A673 (cell line): ENCODE data around the gene OLIG2. TPM values are rescaled to one million over a fixed set of nuclear protein-coding genes. Genes with fewer than 3 reads are reported as not detected.

Experiments
- BruUV-seq: library from RNA; stranded (reverse); fragments of 400-500 nt; replicated peaks from 2 replicates; lab custom pipeline; 2021; lab: Mats Ljungman, UMichigan
- CTCF ChIA-PET: fragments of 300-600 bp; sonication (Branson Sonifier 250); formaldehyde crosslinking; loops from one replicate; lab custom pipeline; 2022; ENCODE audit warnings: antibody characterized with exemption; lab: Charles Lee
- POLR2A ChIA-PET: fragments of 300-600 bp; sonication (Branson Sonifier 250); formaldehyde crosslinking; loops from one replicate; lab custom pipeline; 2022; ENCODE audit warnings: antibody characterized with exemption; ENCODE audit not compliant: low non-redundant PET; lab: Charles Lee
- DNase-seq: peaks from one replicate; pipeline ENCODE4 v3.0.0-alpha.2; 2015; ENCODE audit warnings: low spot score
- H3K27ac ChIP-seq: fragments of 200-600 bp; sonication (generic); 2 replicates; pipeline ENCODE4 v1.5.1; 2016; ENCODE audit warnings: mixed run types, low read depth, mild to moderate bottlenecking, mixed read lengths, antibody characterized with exemption, low read length; ENCODE audit not compliant: poor library complexity, severe bottlenecking
- H3K27me3 ChIP-seq: fragments of 200-600 bp; sonication (generic); replicated peaks from 2 replicates; pipeline ENCODE4 v1.6.1; 2017; ENCODE audit warnings: mixed run types, low read depth, mild to moderate bottlenecking, mixed read lengths, antibody characterized with exemption, low read length; ENCODE audit not compliant: insufficient read depth, poor library complexity
- H3K36me3 ChIP-seq: fragments of 200-600 bp; sonication (generic); 2 replicates; pipeline ENCODE4 v1.6.1; 2016; ENCODE audit warnings: mixed run types, mild to moderate bottlenecking, mixed read lengths, antibody characterized with exemption, low read length; ENCODE audit not compliant: insufficient read depth, poor library complexity, severe bottlenecking
- H3K4me1 ChIP-seq: fragments of 200-600 bp; sonication (generic); 2 replicates; pipeline ENCODE4 v1.6.1; 2017; ENCODE audit warnings: mixed run types, mild to moderate bottlenecking, mixed read lengths, antibody characterized with exemption, low read length; ENCODE audit not compliant: insufficient read depth, poor library complexity, severe bottlenecking
- H3K4me3 ChIP-seq: fragments of 200-600 bp; sonication (generic); 2 replicates; pipeline ENCODE4 v1.5.1; 2016; ENCODE audit warnings: low read depth, mixed run types, mild to moderate bottlenecking, mixed read lengths, low read length; ENCODE audit not compliant: poor library complexity, severe bottlenecking
- H3K9me3 ChIP-seq: fragments of 200-600 bp; sonication (generic); 2 replicates; pipeline ENCODE4 v1.6.1; 2016; ENCODE audit warnings: mixed run types, low read depth, mild to moderate bottlenecking, mixed read lengths, antibody characterized with exemption, low read length; ENCODE audit not compliant: poor library complexity, severe bottlenecking
- EZH2 ChIP-seq: fragments of 200-600 bp; sonication (generic); IDR thresholded peaks from 2 replicates; pipeline ENCODE4 v1.6.1; 2017; ENCODE audit warnings: borderline replicate concordance, low read depth, mild to moderate bottlenecking, mixed read lengths, antibody characterized with exemption, low read length; ENCODE audit not compliant: poor library complexity, severe bottlenecking
- intact Hi-C: fragments of 100-400 bp; cut with micrococcal nuclease; formaldehyde crosslinking; loops from one replicate; pipeline ENCODE4 v1.10.0; 2022; ENCODE audit not compliant: unreplicated experiment
- total RNA-seq: library from RNA; stranded (reverse); gene quantifications from 2 replicates; pipeline ENCODE4 v1.2.3, GENCODE V29; 2021
- TF ChIP-seq, protein P1 (sequence below): fragments of 300-800, 200-600 bp; sonication (generic); conservative IDR thresholded peaks from 2 replicates; pipeline ENCODE4 v1.5.1; 2017; ENCODE audit warnings: low read depth, mild to moderate bottlenecking, antibody characterized with exemption, low read length, moderate library complexity, mixed read lengths

OLIG2 gene
- total RNA-seq, 1 experiment from 2014 or later, result not detected

DNA sequence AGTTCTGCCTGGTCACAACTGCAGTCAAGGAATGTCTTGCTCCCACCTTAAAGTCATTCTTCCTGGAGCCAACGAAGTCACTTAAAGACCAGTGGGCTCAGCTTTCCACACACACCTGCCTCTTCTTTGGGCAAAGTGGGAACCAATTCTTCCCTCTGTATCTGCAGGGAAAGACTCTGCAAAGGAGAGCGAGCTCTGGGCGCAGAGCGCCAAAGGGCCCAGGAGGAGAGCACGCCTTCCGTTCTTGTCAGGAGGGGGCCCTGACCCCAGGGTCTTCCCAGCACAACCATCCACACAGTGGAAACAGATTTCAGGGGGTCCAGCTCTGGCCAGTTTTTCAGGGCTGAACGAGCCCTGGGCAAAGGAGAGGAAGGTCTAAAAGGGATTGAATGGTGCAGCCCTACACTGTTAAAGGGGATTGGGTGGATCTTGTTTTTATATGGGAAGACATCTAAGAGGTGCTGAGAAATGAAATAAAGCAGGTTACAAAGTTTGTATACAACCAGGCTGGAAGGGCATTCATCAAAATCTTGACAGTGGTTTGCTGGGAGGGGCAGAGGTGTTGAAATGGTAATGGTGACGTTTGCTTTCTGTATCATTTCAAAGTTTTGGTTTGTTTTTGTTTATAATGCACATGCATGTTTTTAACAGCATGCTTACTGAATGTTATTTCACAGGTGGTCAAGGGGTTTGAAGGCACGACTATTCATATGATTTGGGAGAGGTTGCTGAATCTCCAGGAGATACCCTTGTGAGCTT is 6.8 kb upstream of the OLIG2 start:
- no peak for DNase-seq
- Histone ChIP-seq H3K4me3 (no peak overlapping the region), H3K9me3 (no peaks in the 10 kb centered on the region), H3K36me3 (no peaks in the 10 kb centered on the region), H3K27me3 (peaks cover 99% of the 10 kb centered on the region), H3K4me1 (no peaks in the 10 kb centered on the region), H3K27ac (no peak overlapping the region)
- TF ChIP-seq, protein P1, sequence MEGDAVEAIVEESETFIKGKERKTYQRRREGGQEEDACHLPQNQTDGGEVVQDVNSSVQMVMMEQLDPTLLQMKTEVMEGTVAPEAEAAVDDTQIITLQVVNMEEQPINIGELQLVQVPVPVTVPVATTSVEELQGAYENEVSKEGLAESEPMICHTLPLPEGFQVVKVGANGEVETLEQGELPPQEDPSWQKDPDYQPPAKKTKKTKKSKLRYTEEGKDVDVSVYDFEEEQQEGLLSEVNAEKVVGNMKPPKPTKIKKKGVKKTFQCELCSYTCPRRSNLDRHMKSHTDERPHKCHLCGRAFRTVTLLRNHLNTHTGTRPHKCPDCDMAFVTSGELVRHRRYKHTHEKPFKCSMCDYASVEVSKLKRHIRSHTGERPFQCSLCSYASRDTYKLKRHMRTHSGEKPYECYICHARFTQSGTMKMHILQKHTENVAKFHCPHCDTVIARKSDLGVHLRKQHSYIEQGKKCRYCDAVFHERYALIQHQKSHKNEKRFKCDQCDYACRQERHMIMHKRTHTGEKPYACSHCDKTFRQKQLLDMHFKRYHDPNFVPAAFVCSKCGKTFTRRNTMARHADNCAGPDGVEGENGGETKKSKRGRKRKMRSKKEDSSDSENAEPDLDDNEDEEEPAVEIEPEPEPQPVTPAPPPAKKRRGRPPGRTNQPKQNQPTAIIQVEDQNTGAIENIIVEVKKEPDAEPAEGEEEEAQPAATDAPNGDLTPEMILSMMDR, result no peak
- no peak for TF ChIP-seq EZH2
- intact Hi-C loops, result no loop called here
- CTCF ChIA-PET, result interaction anchor here (0.6 kb wide), 1 partner anchor 343 kb away, joined by 10 read pairs; no protein-coding TSS in a partner anchor
- POLR2A ChIA-PET, result no interaction called here
- no TSS peak for BruUV-seq

DNA sequence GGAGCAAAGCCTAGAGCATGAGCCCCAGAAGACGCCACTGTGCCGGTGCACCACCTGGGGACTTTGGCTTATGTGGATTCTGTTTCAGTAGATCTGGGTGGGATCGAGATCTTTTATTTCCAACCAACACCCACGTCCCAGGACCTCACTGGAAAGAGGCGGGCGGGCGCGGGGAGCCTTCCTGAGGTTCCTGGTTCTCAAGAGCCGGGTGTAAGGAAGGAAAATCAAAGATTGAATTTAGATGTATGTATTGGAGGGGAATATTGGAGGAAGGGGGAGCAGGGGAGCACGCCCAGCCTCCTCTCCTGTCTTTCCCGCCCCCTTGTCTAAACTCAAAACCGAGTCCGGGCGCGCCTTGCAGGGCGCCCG is 6.2 kb upstream of the OLIG2 start:
- no peak overlapping the region for H3K4me3 ChIP-seq
- H3K36me3 ChIP-seq, result no peaks in the 10 kb centered on the region
- ChIA-PET POLR2A (no interaction called here), CTCF (interaction anchor here (0.6 kb wide), 1 partner anchor 342 kb away, joined by 10 read pairs; no protein-coding TSS in a partner anchor)
- BruUV-seq, result no TSS peak
- intact Hi-C loops, result no loop called here
- no peak overlapping the region for H3K27ac ChIP-seq
- no peaks in the 10 kb centered on the region for H3K4me1 ChIP-seq
- H3K9me3 ChIP-seq, result no peaks in the 10 kb centered on the region
- TF ChIP-seq EZH2, result peak; percentile 41
- TF ChIP-seq, protein P1, result no peak
- DNase-seq, result no peak
- H3K27me3 ChIP-seq, result peaks cover 99% of the 10 kb centered on the region

DNA sequence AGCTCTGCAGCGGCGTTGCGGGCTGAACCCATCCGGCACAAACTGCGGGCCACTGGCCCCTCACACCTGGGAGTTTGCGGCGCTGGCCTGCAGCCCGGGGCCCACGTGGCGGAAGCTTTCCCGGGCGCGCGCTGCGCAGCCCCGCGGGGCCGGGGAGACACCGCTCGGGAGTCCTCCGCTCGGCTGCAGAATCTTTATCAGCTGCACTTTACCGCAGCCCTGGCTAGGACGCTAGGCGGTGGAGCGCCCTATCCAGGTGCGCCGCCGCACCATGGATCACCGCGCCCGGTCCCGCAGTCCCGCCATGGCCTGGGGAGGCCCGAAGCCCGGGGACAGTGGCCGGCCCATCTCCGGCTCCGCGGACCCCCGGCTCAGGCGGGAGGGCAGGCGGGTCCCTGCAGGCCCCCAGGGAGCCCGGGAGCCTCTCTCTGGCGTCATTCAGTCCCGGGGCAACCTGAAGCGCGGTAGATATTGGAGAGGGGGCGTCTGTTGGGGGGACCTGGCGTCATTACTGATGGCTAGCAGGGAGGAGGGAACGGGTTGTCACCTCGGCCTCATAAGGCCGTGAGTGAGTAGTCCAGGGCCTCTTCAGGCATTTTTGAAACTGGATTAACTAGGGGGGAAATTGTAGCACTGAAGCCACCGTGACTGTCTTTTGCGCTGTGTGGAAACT is 5.7 kb upstream of the OLIG2 start:
- Histone ChIP-seq H3K36me3 (no peaks in the 10 kb centered on the region), H3K27ac (no peak overlapping the region), H3K4me1 (no peaks in the 10 kb centered on the region), H3K27me3 (peaks cover 99% of the 10 kb centered on the region), H3K4me3 (no peak overlapping the region), H3K9me3 (no peaks in the 10 kb centered on the region)
- TF ChIP-seq, protein P1, result no peak
- peak; percentile 90 for TF ChIP-seq EZH2
- ChIA-PET CTCF (interaction anchor here (0.6 kb wide), 1 partner anchor 342 kb away, joined by 10 read pairs; no protein-coding TSS in a partner anchor), POLR2A (no interaction called here)
- intact Hi-C loops, result no loop called here
- no peak for DNase-seq
- no TSS peak for BruUV-seq
